A549 (cell line): Measurements from ENCODE around the gene ABCA2. TPM values are rescaled to one million over a fixed set of nuclear protein-coding genes. Genes with fewer than 3 reads are reported as not detected.

ENCODE experiments used
- ATAC-seq, 2 experiments: fragments of 200-7000 bp in 1 of 2; fragments of >200 bp in 1 of 2; cut with Nextera tagmentation in 1 of 2; cut with Tn5 transposase in 1 of 2; 3 replicates each; pipeline versions ENCODE4 v1.8.0 to v1.9.1; 2018 to 2020; ENCODE audit warnings: mild to moderate bottlenecking in 1 of 2, moderate library complexity in 1 of 2
- CTCF ChIA-PET: fragments of 300-600 bp; sonication (Branson Sonifier 250); formaldehyde crosslinking; extraction: SDS; loops from one replicate; lab custom pipeline; 2021; ENCODE audit warnings: antibody characterized with exemption, inconsistent platforms; lab: Yijun Ruan, JAX
- POLR2A ChIA-PET: fragments of 350-600 bp; formaldehyde crosslinking; extraction: SDS; loops from one replicate; lab custom pipeline; 2021; ENCODE audit warnings: antibody characterized with exemption, inconsistent platforms; lab: Yijun Ruan, JAX
- DNase-seq, 2 experiments: peaks; one replicate each; pipeline versions ENCODE4 v3.0.0 to v3.0.0-alpha.2; 2011 to 2016; ENCODE audit warnings: low read depth in 1 of 2, low spot score in 1 of 2
- FAIRE-seq: peaks from 2 replicates; lab custom pipeline; 2011; peaks lifted over from hg19 to GRCh38; lab: Jason Lieb, UNC
- H3K27ac ChIP-seq, 2 experiments: fragments of >200 bp; sonication (Bioruptor Twin); formaldehyde crosslinking; 3 replicates each; pipeline ENCODE4 v1.5.1; 2016 to 2017
- H3K4me1 ChIP-seq: fragments of >200 bp; sonication (Bioruptor Twin); formaldehyde crosslinking; 3 replicates; pipeline ENCODE4 v1.6.1; 2016
- H3K4me2 ChIP-seq: fragments of >200 bp; sonication (Bioruptor Twin); formaldehyde crosslinking; 3 replicates; pipeline ENCODE4 v1.6.1; 2016
- H3K4me3 ChIP-seq: fragments of >200 bp; sonication (Bioruptor Twin); formaldehyde crosslinking; 3 replicates; pipeline ENCODE4 v1.5.1; 2016
- H3K9me3 ChIP-seq: fragments of >200 bp; sonication (Bioruptor Twin); formaldehyde crosslinking; 3 replicates; pipeline ENCODE4 v1.6.1; 2016
- CEBPB ChIP-seq, 2 experiments: fragments of >200 bp in 1 of 2; sonication (Bioruptor Twin) in 1 of 2; formaldehyde crosslinking in 1 of 2; IDR thresholded peaks; 2 replicates each; pipeline ENCODE4 v1.6.1; 2012 to 2016
- EHF ChIP-seq: fragments of 250-450 bp; sonication (Bioruptor Pico); IDR thresholded peaks from 2 replicates; pipeline ENCODE4 v1.5.0; 2020; ENCODE audit warnings: mild to moderate bottlenecking
- ESRRA ChIP-seq: fragments of 150-350 bp; IDR thresholded peaks from 2 replicates; pipeline ENCODE4 v1.6.1; 2014; ENCODE audit warnings: mild to moderate bottlenecking, low read length, borderline replicate concordance
- FOSB ChIP-seq: fragments of 250-450 bp; sonication (Bioruptor Pico); IDR thresholded peaks from 2 replicates; pipeline ENCODE4 v1.5.0; 2020; ENCODE audit warnings: mild to moderate bottlenecking, moderate library complexity
- FOSL2 ChIP-seq, 2 experiments: fragments of 450-650 bp in 1 of 2; fragments of >200 bp in 1 of 2; sonication (Bioruptor Twin) in 1 of 2; formaldehyde crosslinking; IDR thresholded peaks; 2 replicates each; pipeline versions ENCODE4 v1.5.0 to v1.6.1; 2016 to 2020; ENCODE audit warnings: mild to moderate bottlenecking in 1 of 2, moderate library complexity in 1 of 2
- GATA3 ChIP-seq: IDR thresholded peaks from 2 replicates; pipeline ENCODE4 v1.6.1; 2012; ENCODE audit warnings: borderline replicate concordance
- HOXA7 ChIP-seq: fragments of 250-450 bp; sonication (Bioruptor Pico); IDR thresholded peaks from 2 replicates; pipeline ENCODE4 v1.5.0; 2020; ENCODE audit warnings: mild to moderate bottlenecking, moderate library complexity
- NFE2L2 ChIP-seq: fragments of 150-350 bp; conservative IDR thresholded peaks from 2 replicates; pipeline ENCODE4 v1.6.1; 2014; ENCODE audit warnings: low read length
- NR3C1 ChIP-seq: fragments of >200 bp; sonication (Bioruptor Twin); formaldehyde crosslinking; IDR thresholded peaks from 3 replicates; pipeline ENCODE4 v1.6.1; 2017
- RAD21 ChIP-seq, 2 experiments: fragments of >200 bp in 1 of 2; sonication (Bioruptor Twin) in 1 of 2; formaldehyde crosslinking in 1 of 2; IDR thresholded peaks in 1 of 2; conservative IDR thresholded peaks in 1 of 2; 2 replicates in 1 of 2; 3 replicates in 1 of 2; pipeline ENCODE4 v1.6.1; 2012 to 2018; ENCODE audit warnings: inconsistent platforms in 1 of 2
- RFX5 ChIP-seq: fragments of 450-650 bp; IDR thresholded peaks from 2 replicates; pipeline ENCODE4 v1.7.1; 2014; ENCODE audit warnings: antibody characterized with exemption, mild to moderate bottlenecking, moderate library complexity
- SMC3 ChIP-seq: fragments of >200 bp; sonication (Bioruptor Twin); formaldehyde crosslinking; IDR thresholded peaks from 3 replicates; pipeline ENCODE4 v1.6.1; 2018; ENCODE audit warnings: inconsistent platforms
- SREBF2 ChIP-seq: fragments of 450-650 bp; IDR thresholded peaks from 2 replicates; pipeline ENCODE4 v1.6.1; 2014; ENCODE audit warnings: mild to moderate bottlenecking, moderate library complexity
- WGBS: methylation state at CpG from one replicate; pipeline ENCODE4 v1.1.6; 2017; ENCODE audit errors: missing lambda C conversion rate; 5-methylcytosine and 5-hydroxymethylcytosine counted together
- polyA plus RNA-seq, 4 experiments: library from polyadenylated mRNA; depleted of rRNA in 3 of 4; stranded (reverse); fragments of >200 nt; fragmentation: RNase III in 1 of 4; extraction: RNeasy Plus Mini Kit Qiagen cat#74134 plus additional on column Dnase treatment in 1 of 4; gene quantifications; 2 replicates in 3 of 4; 3 replicates in 1 of 4; pipeline ENCODE4 v1.2.3, GENCODE V29; 2011 to 2017
- TF ChIP-seq, protein P1 (sequence below): IDR thresholded peaks from 2 replicates; pipeline ENCODE4 v1.6.1; 2012
- TF ChIP-seq, protein P2 (sequence below): fragments of 450-650 bp; IDR thresholded peaks from 2 replicates; pipeline ENCODE4 v1.6.1; 2014; ENCODE audit warnings: antibody characterized with exemption
- TF ChIP-seq, protein P3 (sequence below): fragments of 250-450 bp; sonication (Bioruptor Pico); IDR thresholded peaks from 2 replicates; pipeline ENCODE4 v1.5.0; 2020; ENCODE audit warnings: low read depth, mild to moderate bottlenecking, moderate library complexity

Gene ABCA2
- polyA plus RNA-seq, 2 of the 4 experiments (the other 2 are of a cell fraction): 8.3 to 24.7 TPM

- ChIA-PET POLR2A (interaction anchor here (1.0 kb wide), 1 partner anchor 29 kb away, joined by 3 read pairs; the partner anchor contains the start of gene PAXX), CTCF (interaction anchor here (0.8 to 12.9 kb wide), 9 partner anchors 9 to 250 kb away, joined by 3 to 207 read pairs (median 10); partner anchors contain the start of genes ABCA2, CLIC3, FUT7 and MAN1B1)
- DNase-seq (no peak), FAIRE-seq (no peak), ATAC-seq (no peak)
- TF ChIP-seq, protein P1, sequence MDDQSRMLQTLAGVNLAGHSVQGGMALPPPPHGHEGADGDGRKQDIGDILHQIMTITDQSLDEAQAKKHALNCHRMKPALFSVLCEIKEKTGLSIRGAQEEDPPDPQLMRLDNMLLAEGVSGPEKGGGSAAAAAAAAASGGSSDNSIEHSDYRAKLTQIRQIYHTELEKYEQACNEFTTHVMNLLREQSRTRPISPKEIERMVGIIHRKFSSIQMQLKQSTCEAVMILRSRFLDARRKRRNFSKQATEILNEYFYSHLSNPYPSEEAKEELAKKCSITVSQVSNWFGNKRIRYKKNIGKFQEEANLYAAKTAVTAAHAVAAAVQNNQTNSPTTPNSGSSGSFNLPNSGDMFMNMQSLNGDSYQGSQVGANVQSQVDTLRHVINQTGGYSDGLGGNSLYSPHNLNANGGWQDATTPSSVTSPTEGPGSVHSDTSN: no peak
- no peak for TF ChIP-seq NR3C1
- no peak for TF ChIP-seq FOSL2 (IDR thresholded peaks at IDR 0.05)
- no peak for TF ChIP-seq FOSL2 (CRISPR knock-in tag; IDR thresholded peaks at IDR 0.05)
- no peak for TF ChIP-seq SMC3
- no peak for TF ChIP-seq RFX5
- no peak for TF ChIP-seq FOSB (CRISPR knock-in tag)
- TF ChIP-seq, protein P2, sequence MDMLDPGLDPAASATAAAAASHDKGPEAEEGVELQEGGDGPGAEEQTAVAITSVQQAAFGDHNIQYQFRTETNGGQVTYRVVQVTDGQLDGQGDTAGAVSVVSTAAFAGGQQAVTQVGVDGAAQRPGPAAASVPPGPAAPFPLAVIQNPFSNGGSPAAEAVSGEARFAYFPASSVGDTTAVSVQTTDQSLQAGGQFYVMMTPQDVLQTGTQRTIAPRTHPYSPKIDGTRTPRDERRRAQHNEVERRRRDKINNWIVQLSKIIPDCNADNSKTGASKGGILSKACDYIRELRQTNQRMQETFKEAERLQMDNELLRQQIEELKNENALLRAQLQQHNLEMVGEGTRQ: no peak
- Histone ChIP-seq H3K4me2 (no peak overlapping the region), H3K9me3 (no peaks in the 10 kb centered on the region), H3K27ac (no peak overlapping the region), H3K4me3 (no peak overlapping the region), H3K4me1 (peaks cover 11% of the 10 kb centered on the region; the same call in 2 of the 3 replicates)
- WGBS: 93% methylated on average over 22 of the region's 32 CpGs
Observed at GRCh38 chr9:137020771-137021567, 7.1 kb downstream of the ABCA2 start.

DNA sequence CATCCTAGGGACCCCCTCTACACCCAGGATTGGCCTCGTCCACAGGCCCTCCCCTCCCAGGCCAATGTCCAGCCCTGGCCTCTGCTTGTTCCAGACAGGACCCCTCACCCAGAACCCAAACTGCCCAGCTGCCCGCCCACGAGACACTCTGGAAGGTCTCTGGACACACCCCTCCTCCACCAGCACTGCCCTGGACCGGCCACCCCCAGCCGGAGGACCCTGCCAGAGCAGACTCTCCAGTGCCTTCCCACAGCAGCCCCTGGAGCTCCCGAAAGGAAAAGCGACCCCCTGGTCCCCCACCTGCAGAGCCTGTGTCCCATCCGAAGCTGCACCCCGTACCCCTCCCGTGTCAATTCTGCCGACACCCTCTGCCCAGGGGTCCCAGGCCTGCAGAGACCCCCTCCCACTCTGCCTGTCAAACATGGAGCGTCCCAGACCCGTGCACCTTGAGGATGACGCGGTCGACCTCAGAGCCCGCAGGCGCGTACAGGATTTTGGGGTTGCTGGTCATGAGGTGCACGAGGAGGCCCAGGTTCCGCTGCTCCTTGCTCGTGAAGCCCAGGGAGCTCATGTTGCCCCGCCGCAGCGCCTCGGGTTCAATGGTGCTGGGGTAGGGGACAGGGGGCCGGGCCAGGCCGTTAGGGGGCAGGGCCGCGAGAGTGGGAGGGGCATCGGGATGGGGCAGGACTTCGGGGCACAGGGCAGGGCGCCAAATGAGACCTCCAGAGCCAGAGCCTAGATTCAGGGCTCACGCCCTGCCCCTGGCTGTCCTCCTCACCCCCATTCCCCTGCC is 8.0 kb downstream of the ABCA2 start:
- DNase-seq (no peak), ATAC-seq (no peak), FAIRE-seq (no peak)
- Histone ChIP-seq H3K4me1 (peaks cover 8% of the 10 kb centered on the region; the same call in 2 of the 3 replicates), H3K4me2 (no peak overlapping the region), H3K4me3 (no peak overlapping the region), H3K27ac (no peak overlapping the region), H3K9me3 (no peaks in the 10 kb centered on the region)
- POLR2A ChIA-PET: interaction anchor here (1.0 kb wide), 1 partner anchor 28 kb away, joined by 3 read pairs; the partner anchor contains the start of gene PAXX
- CTCF ChIA-PET: interaction anchor here (0.6 to 12.9 kb wide), 7 partner anchors 10 to 101 kb away, joined by 3 to 169 read pairs (median 7); partner anchors contain the start of genes ABCA2, CLIC3 and FUT7
- TF ChIP-seq NFE2L2: no peak
- no peak for TF ChIP-seq EHF (CRISPR knock-in tag)
- TF ChIP-seq ESRRA: no peak
- TF ChIP-seq CEBPB (IDR thresholded peaks at IDR 0.05): no peak
- TF ChIP-seq, protein P3, sequence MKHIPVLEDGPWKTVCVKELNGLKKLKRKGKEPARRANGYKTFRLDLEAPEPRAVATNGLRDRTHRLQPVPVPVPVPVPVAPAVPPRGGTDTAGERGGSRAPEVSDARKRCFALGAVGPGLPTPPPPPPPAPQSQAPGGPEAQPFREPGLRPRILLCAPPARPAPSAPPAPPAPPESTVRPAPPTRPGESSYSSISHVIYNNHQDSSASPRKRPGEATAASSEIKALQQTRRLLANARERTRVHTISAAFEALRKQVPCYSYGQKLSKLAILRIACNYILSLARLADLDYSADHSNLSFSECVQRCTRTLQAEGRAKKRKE (CRISPR knock-in tag): no peak
- TF ChIP-seq HOXA7 (CRISPR knock-in tag): no peak
- no peak for TF ChIP-seq SREBF2
- no peak for TF ChIP-seq GATA3
- no peak for TF ChIP-seq RAD21 (conservative IDR thresholded peaks at IDR 0.05 in 1 of 2, IDR thresholded peaks at IDR 0.05 in 1 of 2)
- WGBS: 74% methylated on average over 3 of the region's 34 CpGs
